Neural progenitor cell (in vitro differentiated cells): ENCODE data around the gene CACNB1.

ENCODE experiments used
- EZH2 ChIP-seq: fragments of 200-600 bp; sonication (generic); IDR thresholded peaks from 2 replicates; pipeline ENCODE4 v1.6.1; 2017; ENCODE audit warnings: antibody characterized with exemption, mild to moderate bottlenecking, moderate library complexity
- TF ChIP-seq, protein P1 (sequence below): fragments of 200-600 bp; sonication (generic); IDR thresholded peaks from 2 replicates; pipeline ENCODE4 v1.5.1; 2017; ENCODE audit warnings: antibody characterized with exemption, mild to moderate bottlenecking

DNA sequence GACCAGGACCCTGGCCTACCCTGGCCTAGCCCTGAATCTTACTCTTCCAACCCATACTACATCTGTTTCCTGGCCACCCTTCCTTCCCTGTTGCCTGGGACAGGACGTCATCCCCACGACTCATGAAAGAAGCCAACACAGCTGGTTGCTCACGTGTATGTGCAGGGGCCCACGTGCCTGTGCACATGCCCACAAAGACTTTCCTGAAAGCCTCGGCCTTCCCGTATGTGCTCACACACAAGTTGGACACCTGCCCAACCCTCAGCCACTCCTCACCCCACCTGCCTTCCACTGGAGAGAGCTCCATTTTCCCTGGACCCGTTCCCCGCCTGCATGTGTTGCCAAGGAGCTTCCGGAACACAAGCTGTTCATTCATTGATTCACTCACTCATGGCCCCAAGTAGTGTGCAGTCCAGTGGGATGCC, 53.0 kb downstream of the CACNB1 start:
- TF ChIP-seq, protein P1, sequence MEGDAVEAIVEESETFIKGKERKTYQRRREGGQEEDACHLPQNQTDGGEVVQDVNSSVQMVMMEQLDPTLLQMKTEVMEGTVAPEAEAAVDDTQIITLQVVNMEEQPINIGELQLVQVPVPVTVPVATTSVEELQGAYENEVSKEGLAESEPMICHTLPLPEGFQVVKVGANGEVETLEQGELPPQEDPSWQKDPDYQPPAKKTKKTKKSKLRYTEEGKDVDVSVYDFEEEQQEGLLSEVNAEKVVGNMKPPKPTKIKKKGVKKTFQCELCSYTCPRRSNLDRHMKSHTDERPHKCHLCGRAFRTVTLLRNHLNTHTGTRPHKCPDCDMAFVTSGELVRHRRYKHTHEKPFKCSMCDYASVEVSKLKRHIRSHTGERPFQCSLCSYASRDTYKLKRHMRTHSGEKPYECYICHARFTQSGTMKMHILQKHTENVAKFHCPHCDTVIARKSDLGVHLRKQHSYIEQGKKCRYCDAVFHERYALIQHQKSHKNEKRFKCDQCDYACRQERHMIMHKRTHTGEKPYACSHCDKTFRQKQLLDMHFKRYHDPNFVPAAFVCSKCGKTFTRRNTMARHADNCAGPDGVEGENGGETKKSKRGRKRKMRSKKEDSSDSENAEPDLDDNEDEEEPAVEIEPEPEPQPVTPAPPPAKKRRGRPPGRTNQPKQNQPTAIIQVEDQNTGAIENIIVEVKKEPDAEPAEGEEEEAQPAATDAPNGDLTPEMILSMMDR = no peak
- no peak for TF ChIP-seq EZH2
